Heart left ventricle (tissue), 16 donors: ENCODE results near the gene RSPRY1. TPM values are rescaled to one million over a fixed set of nuclear protein-coding genes. Genes with fewer than 3 reads are reported as not detected.

ENCODE experiments used
- ATAC-seq, 4 donors: fragments of 200-7000 bp; cut with Tn5 transposase; one replicate each; pipeline ENCODE4 v1.9.1; 2020 to 2022; ENCODE audit warnings: moderate library complexity in 4 of 4, mild to moderate bottlenecking in 3 of 4, moderate number of reproducible peaks in 1 of 4
- DNase-seq, 5 donors: peaks; one replicate each; pipeline ENCODE4 v3.0.0-alpha.2; 2020
- H3K27ac ChIP-seq, 12 donors: fragments of 200-600 bp; sonication (generic) in 4 of 12; one replicate each; pipeline versions ENCODE4 v1.5.0 to v1.8.0; 2016 to 2022; ENCODE audit warnings: mild to moderate bottlenecking in 2 of 12
- H3K27me3 ChIP-seq, 9 donors: fragments of 200-600 bp; sonication (generic) in 2 of 9; one replicate each; pipeline versions ENCODE4 v1.5.1 to v1.8.0; 2016 to 2022; ENCODE audit warnings: mild to moderate bottlenecking in 3 of 9
- H3K36me3 ChIP-seq, 9 donors: fragments of 200-600 bp; sonication (generic) in 2 of 9; one replicate each; pipeline versions ENCODE4 v1.5.0 to v1.8.0; 2018 to 2022; ENCODE audit warnings: mild to moderate bottlenecking in 2 of 9
- H3K4me1 ChIP-seq, 12 donors: fragments of 200-600 bp; sonication (generic) in 4 of 12; one replicate each; pipeline versions ENCODE4 v1.5.0 to v1.8.0; 2016 to 2022; ENCODE audit warnings: mild to moderate bottlenecking in 3 of 12
- H3K4me3 ChIP-seq, 12 donors: fragments of 200-600 bp; sonication (generic) in 4 of 12; one replicate each; pipeline versions ENCODE4 v1.5.0 to v1.8.0; 2017 to 2022; ENCODE audit warnings: mild to moderate bottlenecking in 9 of 12, moderate library complexity in 4 of 12
- H3K9me3 ChIP-seq, 12 donors: fragments of 200-600 bp; sonication (generic) in 4 of 12; one replicate each; pipeline versions ENCODE4 v1.5.0 to v1.8.0; 2016 to 2022; ENCODE audit warnings: mild to moderate bottlenecking in 1 of 12
- POLR2A ChIP-seq, 2 donors: fragments of 450-650 bp; IDR thresholded peaks; one replicate each; pipeline ENCODE4 v1.6.1; 2017; ENCODE audit warnings: antibody characterized with exemption in 2 of 2, mild to moderate bottlenecking in 2 of 2, moderate library complexity in 2 of 2
- WGBS, 4 donors: extraction: QIAGEN DNeasy Blood & Tissue Kit in 2 of 4; methylation state at CpG; one replicate each; pipeline versions ENCODE4 v1.1.5 to v1.1.7; 2013 to 2018; 5-methylcytosine and 5-hydroxymethylcytosine counted together
- intact Hi-C, 10 donors: fragments of 100-400 bp; cut with DNase I; formaldehyde crosslinking; loops; one replicate each; pipeline versions ENCODE4 v1.11.1 to v1.14.2; 2022
- polyA plus RNA-seq, 2 donors: library from polyadenylated mRNA; stranded (reverse); fragments of 200-250 nt; gene quantifications; one replicate each; pipeline ENCODE4 v1.2.3, GENCODE V29; 2013
- total RNA-seq, 9 donors: library from RNA; depleted of rRNA in 2 of 9; stranded (reverse); fragments of >200 nt in 2 of 9; fragmentation: NEBNext Ultra II Directional in 3 of 9; extraction: Animal tissue kit (Norgen Biotek cat#: 25700) in 3 of 9; gene quantifications; one replicate each; pipeline versions ENCODE4 v1.1.0 to v1.2.4, GENCODE V29; 2016 to 2023
- TF ChIP-seq, protein P1 (sequence below), 12 donors: fragments of 200-600 bp; sonication (generic) in 4 of 12; IDR thresholded peaks; one replicate each; pipeline versions ENCODE4 v1.5.0 to v1.8.0; 2018 to 2022; ENCODE audit warnings: antibody characterized with exemption in 12 of 12, mild to moderate bottlenecking in 5 of 12
- donor health status: ischemic (EF 13 %, LVEDD 7.1; RV severe dilation, severe dysfunction).
- donor health status: healthy with polysubstance abuse.
- donor health status: DM: no; HTN: yes; CAD: no.
- donor health status: DM: no; HTN: no; CAD: no.
- donor health status: ischemic (EF 25% LVEDD 6.9; RV normal size, moderate dysfunction).
- donor health status: ischemic (EF 25% LVEDD 5.7; RV mildly dilated, moderate dysfunction).
- donor health status: healthy.
- donor health status: DM: yes; HTN: yes; CAD: no.
- donor health status: ischemic (EF 35%, LVEDD 5.7; RV mildly dilated, moderate dysfunction).
- donor health status: nonischemic (EF 11% LVEDD 7.7; RV severe dilation, severe dysfunction).
- donor health status: DM: yes; HTN: yes; CAD: no.
- donor health status: PGD.
- donor health status: ischemic (EF 29% LVEDD 5.4; RV normal size, mild dysfunction).
- donor health status: nonischemic (EF 23%, LVEDD 6.1; RV moderate dilation, normal function).

Gene RSPRY1
- total and polyA plus RNA-seq, 11 donors: 5.4 to 22.9 (median 17.1) TPM

DNA sequence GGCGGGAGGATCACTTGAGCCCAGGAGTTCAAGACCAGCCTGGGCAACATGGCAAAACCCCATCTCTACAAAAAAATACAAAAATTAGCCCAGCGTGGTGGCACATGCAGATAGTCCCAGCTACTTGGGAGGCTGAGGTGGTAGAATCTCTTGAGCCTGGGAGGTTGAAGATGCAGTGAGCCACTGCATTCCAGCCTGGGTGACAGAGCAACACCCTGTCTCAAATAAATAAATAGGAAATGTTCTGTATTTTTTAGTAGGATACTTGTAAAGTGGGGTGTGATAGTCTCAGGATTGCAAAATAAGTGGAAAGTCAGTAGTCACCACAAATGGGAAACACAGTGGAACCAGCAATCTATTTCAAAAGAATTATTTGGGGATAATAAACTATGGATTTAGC is 4.0 kb downstream of the RSPRY1 start:
- no peaks in the 10 kb centered on the region for H3K27me3 ChIP-seq
- no peaks in the 10 kb centered on the region for H3K9me3 ChIP-seq
- peaks cover 0 to 12% (median 0%) of the 10 kb centered on the region in 9 donors for H3K36me3 ChIP-seq
- no peak for DNase-seq
- no peak overlapping the region for H3K4me3 ChIP-seq
- intact Hi-C loops: loop anchor here in 1 of 10 donors (5.0 kb wide), 1 partner anchor 47 kb away; no protein-coding TSS in a partner anchor
- TF ChIP-seq POLR2A (IDR thresholded peaks at IDR 0.05): no peak
- TF ChIP-seq, protein P1, sequence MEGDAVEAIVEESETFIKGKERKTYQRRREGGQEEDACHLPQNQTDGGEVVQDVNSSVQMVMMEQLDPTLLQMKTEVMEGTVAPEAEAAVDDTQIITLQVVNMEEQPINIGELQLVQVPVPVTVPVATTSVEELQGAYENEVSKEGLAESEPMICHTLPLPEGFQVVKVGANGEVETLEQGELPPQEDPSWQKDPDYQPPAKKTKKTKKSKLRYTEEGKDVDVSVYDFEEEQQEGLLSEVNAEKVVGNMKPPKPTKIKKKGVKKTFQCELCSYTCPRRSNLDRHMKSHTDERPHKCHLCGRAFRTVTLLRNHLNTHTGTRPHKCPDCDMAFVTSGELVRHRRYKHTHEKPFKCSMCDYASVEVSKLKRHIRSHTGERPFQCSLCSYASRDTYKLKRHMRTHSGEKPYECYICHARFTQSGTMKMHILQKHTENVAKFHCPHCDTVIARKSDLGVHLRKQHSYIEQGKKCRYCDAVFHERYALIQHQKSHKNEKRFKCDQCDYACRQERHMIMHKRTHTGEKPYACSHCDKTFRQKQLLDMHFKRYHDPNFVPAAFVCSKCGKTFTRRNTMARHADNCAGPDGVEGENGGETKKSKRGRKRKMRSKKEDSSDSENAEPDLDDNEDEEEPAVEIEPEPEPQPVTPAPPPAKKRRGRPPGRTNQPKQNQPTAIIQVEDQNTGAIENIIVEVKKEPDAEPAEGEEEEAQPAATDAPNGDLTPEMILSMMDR (IDR thresholded peaks at IDR 0.05): no peak
- ATAC-seq: no peak
- 92 to 96% (median 94%) methylated on average over 2 of the region's 2 CpGs for WGBS, 4 donors
- H3K27ac ChIP-seq: no peak overlapping the region
- H3K4me1 ChIP-seq: peaks cover 9 to 66% (median 29%) of the 10 kb centered on the region in 12 donors

DNA sequence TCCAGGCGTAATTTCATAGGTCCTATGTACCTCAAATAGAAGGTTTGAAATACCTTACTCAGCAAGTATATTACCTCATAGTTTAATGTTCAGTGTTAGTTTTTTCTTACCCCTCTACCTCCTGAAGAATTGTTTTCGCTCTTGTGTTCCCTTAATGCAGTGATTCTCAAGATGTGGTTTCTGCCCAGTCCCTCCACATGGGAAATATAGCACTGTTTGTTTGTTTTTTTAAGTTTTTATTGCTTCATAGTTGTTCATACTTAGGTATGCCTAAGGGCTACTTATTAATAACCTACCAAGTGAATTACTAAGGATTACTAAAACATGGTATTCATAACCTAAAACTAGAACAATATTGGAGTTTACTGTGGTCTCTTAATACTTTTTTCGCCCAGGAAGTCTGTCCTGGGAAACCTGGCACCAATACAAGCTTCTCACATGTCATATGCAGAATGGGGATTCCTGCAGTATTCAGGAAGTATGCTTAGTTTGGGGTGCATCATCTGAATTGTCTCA is 5.0 kb downstream of the RSPRY1 start:
- ATAC-seq (no peak), DNase-seq (no peak)
- Histone ChIP-seq H3K36me3 (peaks cover 0 to 12% (median 0%) of the 10 kb centered on the region in 9 donors), H3K27ac (no peak overlapping the region), H3K4me3 (no peak overlapping the region), H3K27me3 (no peaks in the 10 kb centered on the region), H3K4me1 (peaks cover 9 to 66% (median 28%) of the 10 kb centered on the region in 12 donors), H3K9me3 (no peaks in the 10 kb centered on the region)
- TF ChIP-seq, protein P1 (IDR thresholded peaks at IDR 0.05): no peak
- TF ChIP-seq POLR2A (IDR thresholded peaks at IDR 0.05): no peak
- intact Hi-C loops: loop anchor here in 1 of 10 donors (5.0 kb wide), 1 partner anchor 46 kb away; no protein-coding TSS in a partner anchor
- 60 to 83% (median 76%) methylated on average over 3 of the region's 3 CpGs for WGBS, 4 donors

DNA sequence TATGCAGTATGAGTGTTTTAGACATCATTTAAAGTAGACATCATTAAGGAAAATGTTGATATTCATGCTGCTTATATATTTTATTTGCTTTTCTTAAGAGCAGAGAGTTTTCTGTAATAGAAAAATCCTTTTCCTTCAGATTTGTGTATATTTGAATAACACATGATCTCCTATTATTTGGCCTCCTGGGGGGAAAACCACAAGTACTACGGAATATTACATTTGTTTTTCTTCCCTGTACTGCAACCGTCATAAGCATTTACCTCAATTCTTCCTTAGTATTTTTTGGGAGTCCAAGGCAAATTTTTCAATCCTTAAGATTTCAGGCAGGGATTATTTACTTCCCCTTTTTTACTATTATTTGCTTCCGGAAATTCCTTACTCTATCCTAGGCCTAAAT is 6.0 kb downstream of the RSPRY1 start:
- DNase-seq (no peak), ATAC-seq (no peak)
- peaks cover 9 to 67% (median 33%) of the 10 kb centered on the region in 12 donors for H3K4me1 ChIP-seq
- TF ChIP-seq, protein P1 (IDR thresholded peaks at IDR 0.05): no peak
- no peak for TF ChIP-seq POLR2A (IDR thresholded peaks at IDR 0.05)
- intact Hi-C loops: loop anchor here in 1 of 10 donors (5.0 kb wide), 1 partner anchor 45 kb away; no protein-coding TSS in a partner anchor
- no peaks in the 10 kb centered on the region for H3K9me3 ChIP-seq
- peaks cover 0 to 12% (median 0%) of the 10 kb centered on the region in 9 donors for H3K36me3 ChIP-seq
- no peak overlapping the region for H3K4me3 ChIP-seq
- 91 to 96% (median 92%) methylated on average over 3 of the region's 3 CpGs for WGBS, 4 donors
- no peaks in the 10 kb centered on the region for H3K27me3 ChIP-seq
- H3K27ac ChIP-seq: no peak overlapping the region

GRCh38 chr16:57192720-57193486 is 6.8 kb downstream of the RSPRY1 start:
- H3K27me3 ChIP-seq: no peaks in the 10 kb centered on the region
- peaks cover 2 to 59% (median 27%) of the 10 kb centered on the region in 12 donors for H3K4me1 ChIP-seq
- no peak for ATAC-seq
- H3K36me3 ChIP-seq: peaks cover 0 to 12% (median 0%) of the 10 kb centered on the region in 9 donors
- intact Hi-C loops: loop anchor here in 1 of 10 donors (5.0 kb wide), 1 partner anchor 44 kb away; no protein-coding TSS in a partner anchor
- H3K4me3 ChIP-seq: no peak overlapping the region
- H3K9me3 ChIP-seq: no peaks in the 10 kb centered on the region
- TF ChIP-seq, protein P1 (IDR thresholded peaks at IDR 0.05): no peak
- no peak for TF ChIP-seq POLR2A (IDR thresholded peaks at IDR 0.05)
- no peak for DNase-seq
- H3K27ac ChIP-seq: no peak overlapping the region
- 77 to 87% (median 87%) methylated on average over 7 of the region's 7 CpGs for WGBS, 4 donors
